OCI-LY1 (cell line): ENCODE measurements around the gene LCE2B.
"Not testable (repeated sequence)": the region's sequence is repeated elsewhere in the genome, so short reads cannot be mapped to it uniquely, and the experiment has no call there.

ENCODE experiments used
- H2AFZ ChIP-seq: fragments of 200-600 bp; sonication (generic), shearing (Covaris generic); 2 replicates; pipeline ENCODE4 v1.6.0; 2014; ENCODE audit warnings: antibody characterized with exemption, mild to moderate bottlenecking, low read length
- H3F3A ChIP-seq: fragments of 200-600 bp; sonication (generic), shearing (Covaris generic); 2 replicates; pipeline ENCODE4 v1.6.0; 2014; ENCODE audit warnings: mild to moderate bottlenecking, antibody characterized with exemption, low read length, moderate library complexity; ENCODE audit not compliant: insufficient read depth
- H3K27ac ChIP-seq: fragments of 200-600 bp; sonication (generic); 2 replicates; pipeline ENCODE4 v1.5.1; 2014; ENCODE audit warnings: low read length, mixed run types, mild to moderate bottlenecking, low read depth; ENCODE audit not compliant: poor library complexity, severe bottlenecking
- H3K27me3 ChIP-seq: fragments of 200-600 bp; sonication (generic); 2 replicates; pipeline ENCODE4 v1.6.0; 2014; ENCODE audit warnings: antibody characterized with exemption, mild to moderate bottlenecking, low read length, moderate library complexity; ENCODE audit not compliant: insufficient read depth
- H3K36me3 ChIP-seq: fragments of 200-600 bp; sonication (generic); 2 replicates; pipeline ENCODE4 v1.6.1; 2014; ENCODE audit warnings: mild to moderate bottlenecking, antibody characterized with exemption, low read length, moderate library complexity, mixed read lengths; ENCODE audit not compliant: insufficient read depth
- H3K4me1 ChIP-seq: fragments of 200-600 bp; sonication (generic); 2 replicates; pipeline ENCODE4 v1.5.1; 2014; ENCODE audit warnings: mild to moderate bottlenecking, low read length, moderate library complexity; ENCODE audit not compliant: insufficient read depth, severe bottlenecking
- H3K4me2 ChIP-seq: fragments of 200-600 bp; sonication (generic), shearing (Covaris generic); 2 replicates; pipeline ENCODE4 v1.6.1; 2014; ENCODE audit warnings: low read length
- H3K4me3 ChIP-seq: fragments of 200-600 bp; sonication (generic); 2 replicates; pipeline ENCODE4 v1.5.1; 2014; ENCODE audit warnings: low read length, low read depth, mild to moderate bottlenecking, mixed read lengths; ENCODE audit not compliant: poor library complexity, severe bottlenecking
- H3K79me2 ChIP-seq: fragments of 200-600 bp; shearing (Covaris generic); 2 replicates; pipeline ENCODE4 v1.6.1; 2016; ENCODE audit warnings: mixed run types, low read length, mixed read lengths; ENCODE audit not compliant: insufficient read depth
- H3K9ac ChIP-seq: fragments of 200-600 bp; sonication (generic), shearing (Covaris generic); 2 replicates; pipeline ENCODE4 v1.6.1; 2014; ENCODE audit warnings: mild to moderate bottlenecking, low read length, mixed read lengths
- H3K9me2 ChIP-seq: fragments of 200-600 bp; sonication (generic), shearing (Covaris generic); 2 replicates; pipeline ENCODE4 v1.6.1; 2014; ENCODE audit warnings: low read depth, mild to moderate bottlenecking, low read length, mixed read lengths
- H3K9me3 ChIP-seq: fragments of 200-600 bp; shearing (Covaris generic); 2 replicates; pipeline ENCODE4 v1.6.1; 2014; ENCODE audit warnings: low read length, mixed read lengths
- H4K20me1 ChIP-seq: fragments of 200-600 bp; sonication (generic), shearing (Covaris generic); 2 replicates; pipeline ENCODE4 v1.6.0; 2016; ENCODE audit warnings: mild to moderate bottlenecking, low read length; ENCODE audit not compliant: insufficient read depth
- EZH2 ChIP-seq: fragments of 200-600 bp; sonication (generic), shearing (Covaris generic); IDR thresholded peaks from 2 replicates; pipeline ENCODE4 v1.8.0; 2017; ENCODE audit warnings: borderline replicate concordance, mixed run types, mild to moderate bottlenecking, antibody characterized with exemption, low read length, moderate library complexity, mixed read lengths
- TF ChIP-seq, protein P1 (sequence below): fragments of 200-600 bp; sonication (generic), shearing (Covaris generic); IDR thresholded peaks from 2 replicates; pipeline ENCODE4 v1.5.1; 2017; ENCODE audit warnings: mild to moderate bottlenecking, antibody characterized with exemption, low read length, moderate library complexity, mixed read lengths

The LCE2B gene

DNA sequence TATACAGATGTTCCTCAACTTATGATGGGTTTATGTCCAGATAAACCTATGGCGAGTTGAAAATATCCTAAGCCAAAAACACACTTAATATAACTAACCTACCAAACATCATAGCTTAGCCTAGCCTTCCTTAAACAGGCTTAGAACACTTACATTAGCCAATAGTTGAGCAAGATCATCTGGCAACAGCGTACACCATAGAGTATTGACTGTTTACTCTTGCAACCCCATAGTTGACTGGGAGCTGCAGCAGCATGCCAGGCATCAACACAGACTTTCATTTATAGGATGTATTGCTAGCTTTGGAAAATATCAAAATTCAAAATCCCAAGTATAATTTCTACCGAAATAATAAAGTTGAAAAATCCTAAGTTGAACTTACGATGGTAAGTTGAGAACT lies 28.2 kb upstream of the LCE2B start:
- Histone ChIP-seq H3K36me3 (no peaks in the 10 kb centered on the region), H3K9ac (no peak overlapping the region), H3K4me3 (no peak overlapping the region), H3K27ac (no peak overlapping the region), H3K4me2 (no peak overlapping the region), H3F3A (no peaks in the 10 kb centered on the region), H3K9me2 (no peaks in the 10 kb centered on the region), H2AFZ (no peak overlapping the region), H3K4me1 (no peaks in the 10 kb centered on the region), H3K27me3 (no peaks in the 10 kb centered on the region), H3K9me3 (no peaks in the 10 kb centered on the region), H4K20me1 (no peaks in the 10 kb centered on the region), H3K79me2 (no peaks in the 10 kb centered on the region)
- TF ChIP-seq, protein P1, sequence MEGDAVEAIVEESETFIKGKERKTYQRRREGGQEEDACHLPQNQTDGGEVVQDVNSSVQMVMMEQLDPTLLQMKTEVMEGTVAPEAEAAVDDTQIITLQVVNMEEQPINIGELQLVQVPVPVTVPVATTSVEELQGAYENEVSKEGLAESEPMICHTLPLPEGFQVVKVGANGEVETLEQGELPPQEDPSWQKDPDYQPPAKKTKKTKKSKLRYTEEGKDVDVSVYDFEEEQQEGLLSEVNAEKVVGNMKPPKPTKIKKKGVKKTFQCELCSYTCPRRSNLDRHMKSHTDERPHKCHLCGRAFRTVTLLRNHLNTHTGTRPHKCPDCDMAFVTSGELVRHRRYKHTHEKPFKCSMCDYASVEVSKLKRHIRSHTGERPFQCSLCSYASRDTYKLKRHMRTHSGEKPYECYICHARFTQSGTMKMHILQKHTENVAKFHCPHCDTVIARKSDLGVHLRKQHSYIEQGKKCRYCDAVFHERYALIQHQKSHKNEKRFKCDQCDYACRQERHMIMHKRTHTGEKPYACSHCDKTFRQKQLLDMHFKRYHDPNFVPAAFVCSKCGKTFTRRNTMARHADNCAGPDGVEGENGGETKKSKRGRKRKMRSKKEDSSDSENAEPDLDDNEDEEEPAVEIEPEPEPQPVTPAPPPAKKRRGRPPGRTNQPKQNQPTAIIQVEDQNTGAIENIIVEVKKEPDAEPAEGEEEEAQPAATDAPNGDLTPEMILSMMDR: no peak
- TF ChIP-seq EZH2: no peak

DNA sequence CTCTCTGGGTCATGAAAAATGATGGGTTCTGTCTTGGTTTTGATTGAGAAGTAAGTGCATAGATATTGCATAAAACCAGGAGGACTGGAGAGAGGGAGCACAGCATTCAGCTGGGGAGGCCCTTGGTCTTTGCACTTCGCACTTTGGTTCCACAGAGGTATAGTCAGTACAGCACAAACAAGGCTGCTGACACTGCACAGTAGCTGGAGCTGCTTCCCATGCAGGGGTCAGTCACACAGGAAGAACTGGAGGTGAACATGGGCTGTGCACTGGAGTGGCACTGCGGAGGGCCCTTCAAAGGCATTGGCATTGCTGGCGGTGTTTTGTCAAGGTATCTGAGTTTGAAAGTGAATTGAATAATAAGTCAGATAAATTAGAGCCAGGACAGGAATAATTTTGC lies 27.3 kb upstream of the LCE2B start:
- Histone ChIP-seq H3K9ac (no peak overlapping the region), H3K9me2 (no peaks in the 10 kb centered on the region), H3K36me3 (no peaks in the 10 kb centered on the region), H4K20me1 (no peaks in the 10 kb centered on the region), H3K4me2 (no peak overlapping the region), H2AFZ (no peak overlapping the region), H3K79me2 (no peaks in the 10 kb centered on the region), H3K9me3 (no peaks in the 10 kb centered on the region), H3K27me3 (no peaks in the 10 kb centered on the region), H3K4me3 (no peak overlapping the region), H3F3A (no peaks in the 10 kb centered on the region), H3K4me1 (no peaks in the 10 kb centered on the region), H3K27ac (no peak overlapping the region)
- TF ChIP-seq, protein P1: no peak
- no peak for TF ChIP-seq EZH2

DNA sequence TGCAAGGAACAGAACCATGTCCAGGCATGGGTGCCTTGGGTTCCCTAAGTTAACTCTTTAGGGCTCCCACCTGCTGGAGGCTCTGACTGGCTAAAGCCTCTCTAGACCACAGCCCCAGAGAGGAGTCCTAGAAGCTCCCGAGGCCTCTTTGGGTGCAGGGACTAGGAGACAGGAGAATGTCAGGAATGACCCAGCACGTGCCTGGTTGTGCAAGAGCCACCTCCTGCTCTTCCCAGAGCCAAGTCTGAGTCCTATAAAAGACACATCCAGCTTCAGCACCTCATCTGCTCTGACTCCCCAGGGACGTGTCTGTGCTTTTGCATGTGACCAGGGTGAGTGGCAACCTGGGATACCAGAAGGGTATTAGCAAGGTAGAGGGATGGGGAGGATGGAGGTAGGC lies 22.8 kb upstream of the LCE2B start, which contains the start of gene LCE2D:
Gene LCE2D (plus strand): TSS at position 283 of the 400 bp plus-strand sequence. CDS start 726 bp downstream, outside the sequence.
- TF ChIP-seq, protein P1: no peak
- no peak for TF ChIP-seq EZH2
- Histone ChIP-seq H3K9ac (no peak within 1 kb of the TSS), H3K27me3 (no peaks in the 10 kb centered on the region), H2AFZ (no peak within 1 kb of the TSS), H3K36me3 (no peaks in the 10 kb centered on the region), H3K27ac (no peak within 1 kb of the TSS), H3K4me1 (no peaks in the 10 kb centered on the region), H3F3A (no peaks in the 10 kb centered on the region), H3K4me3 (no peak within 1 kb of the TSS), H4K20me1 (no peaks in the 10 kb centered on the region), H3K79me2 (no peaks in the 10 kb centered on the region), H3K9me3 (no peaks in the 10 kb centered on the region), H3K4me2 (no peak within 1 kb of the TSS), H3K9me2 (no peaks in the 10 kb centered on the region)

DNA sequence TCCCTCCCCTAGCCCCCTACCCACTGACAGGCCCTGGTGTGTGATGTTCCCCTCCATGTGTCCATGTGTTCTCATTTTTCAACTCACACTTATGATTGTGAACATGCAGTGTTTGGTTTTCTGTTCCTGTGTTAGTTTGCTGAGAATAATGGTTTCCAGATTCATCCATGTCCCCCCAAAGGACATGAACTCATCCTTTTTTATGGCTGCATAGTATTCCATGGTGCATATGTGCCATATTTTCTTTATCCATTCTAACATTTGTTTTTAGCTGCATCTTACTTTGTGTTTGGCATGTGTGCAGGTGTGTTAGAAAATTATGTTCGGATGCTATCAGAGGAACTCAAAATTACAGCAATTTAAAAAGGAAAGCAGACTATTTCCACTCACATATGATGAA lies 19.8 kb upstream of the LCE2B start:
- not testable (repeated sequence) for H3K4me3 ChIP-seq, H3F3A ChIP-seq, H3K27ac ChIP-seq, H3K4me1 ChIP-seq, H4K20me1 ChIP-seq, H3K36me3 ChIP-seq, H3K9me3 ChIP-seq, H3K9me2 ChIP-seq, H3K79me2 ChIP-seq, H3K4me2 ChIP-seq, H3K27me3 ChIP-seq, H3K9ac ChIP-seq, H2AFZ ChIP-seq
